ENCODE data around the gene PLA2G4E. TPM values are rescaled to one million over a fixed set of nuclear protein-coding genes. Genes with fewer than 3 reads are reported as not detected.

PLA2G4E gene
- total RNA-seq, 2 experiments from 2014 or later: not detected

- H3K27me3 ChIP-seq (ENCODE audit: control insufficient read depth in 1 of 2, insufficient read depth in 2 of 2, low read length in 2 of 2): peaks cover 0 to 5% of the 10 kb centered on the region in 2 experiments
- intact Hi-C loops (cut with DNase I, micrococcal nuclease): loop anchor here (1.0 to 10.0 kb wide), 7 partner anchors 32 to 766 kb away; partner anchors contain the start of genes CDAN1 (in 1 of the 2), JMJD7 (in 1 of the 2), NUSAP1 (in 1 of the 2) and OIP5 (in 1 of the 2)
- no peak for TF ChIP-seq CTCF (IDR thresholded peaks at IDR 0.05)
- peak overlapping the region; percentile 82 for H3K4me3 ChIP-seq (ENCODE audit: low read length)
- Mint-ChIP-seq H3K4me1 (ENCODE audit: low read depth) (peaks cover 56% of the 10 kb centered on the region), H3K4me3 (peak overlapping the region; percentile 98), H3K36me3 (ENCODE audit: low read depth) (peaks cover 13% of the 10 kb centered on the region), H3K27ac (peak overlapping the region; percentile 95), H3K27me3 (peaks cover 19% of the 10 kb centered on the region), H3K9me3 (no peaks in the 10 kb centered on the region)
- H3K9me3 ChIP-seq (ENCODE audit: control insufficient read depth in 1 of 2, insufficient read depth in 1 of 2, low read length in 2 of 2): no peaks in the 10 kb centered on the region
- POLR2A ChIA-PET: interaction anchor here (1.1 to 9.3 kb wide), 9 partner anchors 10 to 1358 kb away, joined by 3 to 209 read pairs (median 6); partner anchors contain the start of genes GANC, MAPKBP1, SPTBN5 and TMEM87A
- peaks cover 50% of the 10 kb centered on the region for H3K4me1 ChIP-seq (ENCODE audit: insufficient read depth, low read length)
- ATAC-seq (ENCODE audit: poor library complexity) (peak; percentile 65), DNase-seq (peak; percentile 44 to 89 (median 65))
- H3K36me3 ChIP-seq (ENCODE audit: insufficient read depth, low read length): no peaks in the 10 kb centered on the region
- CTCF ChIA-PET: interaction anchor here (1.7 to 5.2 kb wide), 4 partner anchors 34 to 76 kb away, joined by 5 to 42 read pairs (median 10); no protein-coding TSS in a partner anchor
- H3K27ac ChIP-seq (ENCODE audit: low read depth in 1 of 2, low read length in 2 of 2): peak overlapping the region; percentile 61 to 81
Measured at GRCh38 chr15:41971089-41971894, 49.5 kb downstream of the PLA2G4E start.

- Histone ChIP-seq H3K4me3 (ENCODE audit: low read length) (peak overlapping the region; percentile 82), H3K27me3 (ENCODE audit: control insufficient read depth in 1 of 2, insufficient read depth in 2 of 2, low read length in 2 of 2) (peaks cover 0 to 5% of the 10 kb centered on the region in 2 experiments), H3K27ac (ENCODE audit: low read depth in 1 of 2, low read length in 2 of 2) (peak overlapping the region; percentile 61 to 81), H3K9me3 (ENCODE audit: control insufficient read depth in 1 of 2, insufficient read depth in 1 of 2, low read length in 2 of 2) (no peaks in the 10 kb centered on the region), H3K4me1 (ENCODE audit: insufficient read depth, low read length) (peaks cover 54% of the 10 kb centered on the region), H3K36me3 (ENCODE audit: insufficient read depth, low read length) (no peaks in the 10 kb centered on the region)
- Mint-ChIP-seq H3K4me3 (peak overlapping the region; percentile 98), H3K4me1 (ENCODE audit: low read depth) (peaks cover 61% of the 10 kb centered on the region), H3K27me3 (peaks cover 13% of the 10 kb centered on the region), H3K9me3 (no peaks in the 10 kb centered on the region), H3K27ac (peak overlapping the region; percentile 95), H3K36me3 (ENCODE audit: low read depth) (peaks cover 13% of the 10 kb centered on the region)
- POLR2A ChIA-PET: interaction anchor here (1.1 to 9.3 kb wide), 4 partner anchors 8 to 39 kb away, joined by 3 to 209 read pairs (median 4); no protein-coding TSS in a partner anchor
- CTCF ChIA-PET: interaction anchor here (1.6 to 5.2 kb wide), 3 partner anchors 33 to 196 kb away, joined by 4 to 42 read pairs (median 5); partner anchors contain the start of gene MAPKBP1
- TF ChIP-seq CTCF (IDR thresholded peaks at IDR 0.05): no peak
- ATAC-seq (ENCODE audit: poor library complexity) (no peak), DNase-seq (peak in 3 of 14 experiments; percentile 7 to 19 (median 18))
- intact Hi-C loops (cut with DNase I, micrococcal nuclease): loop anchor here (2.0 to 10.0 kb wide), 6 partner anchors 32 to 767 kb away; partner anchors contain the start of genes CDAN1 (in 1 of the 2), JMJD7 (in 1 of the 2), NUSAP1 (in 1 of the 2) and OIP5 (in 1 of the 2)
Measured at GRCh38 chr15:41970456-41970855, 50.4 kb downstream of the PLA2G4E start.

- ChIA-PET CTCF (interaction anchor here (1.6 to 5.2 kb wide), 3 partner anchors 32 to 196 kb away, joined by 4 to 42 read pairs (median 5); partner anchors contain the start of gene MAPKBP1), POLR2A (interaction anchor here (0.6 to 9.3 kb wide), 5 partner anchors 8 to 39 kb away, joined by 3 to 209 read pairs (median 4); no protein-coding TSS in a partner anchor)
- Mint-ChIP-seq H3K9me3 (no peaks in the 10 kb centered on the region), H3K4me3 (peak overlapping the region; percentile 98), H3K27ac (peak overlapping the region; percentile 95), H3K4me1 (ENCODE audit: low read depth) (peaks cover 61% of the 10 kb centered on the region), H3K36me3 (ENCODE audit: low read depth) (peaks cover 13% of the 10 kb centered on the region), H3K27me3 (peaks cover 13% of the 10 kb centered on the region)
- H3K4me1 ChIP-seq (ENCODE audit: insufficient read depth, low read length): peaks cover 54% of the 10 kb centered on the region
- DNase-seq (peak in 9 of 14 experiments; percentile 8 to 86 (median 30)), ATAC-seq (ENCODE audit: poor library complexity) (peak; percentile 4)
- intact Hi-C loops (cut with DNase I, micrococcal nuclease): loop anchor here (2.0 to 10.0 kb wide), 6 partner anchors 31 to 767 kb away; partner anchors contain the start of genes CDAN1 (in 1 of the 2), JMJD7 (in 1 of the 2), NUSAP1 (in 1 of the 2) and OIP5 (in 1 of the 2)
- peak overlapping the region; percentile 61 to 81 for H3K27ac ChIP-seq (ENCODE audit: low read depth in 1 of 2, low read length in 2 of 2)
- peak overlapping the region; percentile 82 for H3K4me3 ChIP-seq (ENCODE audit: low read length)
- no peak for TF ChIP-seq CTCF (IDR thresholded peaks at IDR 0.05)
- peaks cover 0 to 5% of the 10 kb centered on the region in 2 experiments for H3K27me3 ChIP-seq (ENCODE audit: control insufficient read depth in 1 of 2, insufficient read depth in 2 of 2, low read length in 2 of 2)
- H3K36me3 ChIP-seq (ENCODE audit: insufficient read depth, low read length): no peaks in the 10 kb centered on the region
- H3K9me3 ChIP-seq (ENCODE audit: control insufficient read depth in 1 of 2, insufficient read depth in 1 of 2, low read length in 2 of 2): no peaks in the 10 kb centered on the region
Measured at GRCh38 chr15:41969851-41970431, 50.9 kb downstream of the PLA2G4E start.

Measured in CD4-positive, alpha-beta T cell (primary cell).